Retinal pigment epithelial cell (primary cell): ENCODE measurements around the gene MFSD6L.

Source experiments
- DNase-seq: peaks from one replicate; pipeline ENCODE4 v3.0.0-alpha.2; 2010; ENCODE audit warnings: low read depth
- H3K4me3 ChIP-seq: 2 replicates; pipeline ENCODE4 v1.5.1; 2011; ENCODE audit warnings: mild to moderate bottlenecking, low read length, control low read depth, moderate library complexity
- CTCF ChIP-seq: conservative IDR thresholded peaks from 2 replicates; pipeline ENCODE4 v1.5.1; 2011; ENCODE audit warnings: low read depth, low read length, control low read depth, inconsistent platforms

MFSD6L gene, protein sequence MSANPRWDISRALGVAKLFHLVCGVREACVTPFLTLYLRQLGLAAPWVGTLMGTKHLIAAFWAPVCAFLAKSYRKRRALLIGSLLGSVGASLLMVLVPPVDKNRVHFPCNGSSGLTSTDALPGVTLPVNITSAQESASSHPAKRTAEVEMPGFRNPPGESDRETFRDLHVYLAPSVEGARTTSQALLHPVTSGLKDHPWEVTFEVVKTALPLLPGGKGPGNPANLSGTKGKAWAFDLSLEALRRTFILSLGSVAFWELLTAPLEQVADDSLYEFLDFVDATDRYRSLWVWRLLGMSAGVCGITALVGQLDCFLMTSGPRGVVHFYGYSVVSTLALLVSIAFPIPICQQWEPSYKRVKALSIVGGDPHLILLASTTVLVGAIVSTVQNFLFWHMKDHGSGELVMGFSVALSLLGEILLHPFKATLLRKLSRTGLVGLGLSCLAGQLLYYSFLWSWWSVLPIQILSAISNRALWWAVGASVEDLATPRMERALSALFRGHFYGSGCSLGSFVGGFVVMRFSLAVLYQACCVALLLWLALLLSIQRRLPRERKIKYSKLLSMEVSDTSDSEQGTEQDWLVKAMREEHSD

GRCh38 chr17:8798846-8799569, at the start of gene MFSD6L:
Gene MFSD6L, minus strand, starts transcription at chr17:8799365. Its CDS starts 245 bp downstream, at chr17:8799120.
- no peak for DNase-seq
- TF ChIP-seq CTCF, result no peak
- no peak within 1 kb of the TSS for H3K4me3 ChIP-seq

DNA sequence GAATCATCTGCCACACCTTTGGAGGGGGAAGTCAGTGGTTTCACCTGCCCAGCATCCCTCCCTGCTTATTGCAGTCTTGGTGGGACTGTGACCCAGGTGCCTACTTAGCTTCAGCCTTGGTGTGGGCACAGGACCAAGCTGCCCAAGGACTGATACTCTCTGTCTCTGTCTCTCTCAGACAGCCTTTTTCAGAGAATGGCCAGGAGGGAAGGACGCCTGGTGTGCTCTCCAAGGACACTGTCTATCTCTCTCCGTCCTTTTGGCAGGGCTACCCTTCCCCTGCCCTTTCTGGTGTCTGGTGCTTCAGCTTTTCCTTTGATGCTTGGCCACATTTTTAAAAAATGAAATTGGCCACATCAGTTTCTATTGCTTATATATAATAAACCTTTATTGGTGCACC, 48.7 kb upstream of the MFSD6L start:
- DNase-seq, result no peak
- H3K4me3 ChIP-seq, result no peak overlapping the region
- no peak for TF ChIP-seq CTCF

- no peak for TF ChIP-seq CTCF
- H3K4me3 ChIP-seq, result no peak overlapping the region
- no peak for DNase-seq
These were observed 47.6 kb upstream of the MFSD6L start for GRCh38 chr17:8846768-8847211.

GRCh38 chr17:8844229-8845218, 45.4 kb upstream of the MFSD6L start:
- no peak for DNase-seq
- no peak for TF ChIP-seq CTCF
- no peak overlapping the region for H3K4me3 ChIP-seq

DNA sequence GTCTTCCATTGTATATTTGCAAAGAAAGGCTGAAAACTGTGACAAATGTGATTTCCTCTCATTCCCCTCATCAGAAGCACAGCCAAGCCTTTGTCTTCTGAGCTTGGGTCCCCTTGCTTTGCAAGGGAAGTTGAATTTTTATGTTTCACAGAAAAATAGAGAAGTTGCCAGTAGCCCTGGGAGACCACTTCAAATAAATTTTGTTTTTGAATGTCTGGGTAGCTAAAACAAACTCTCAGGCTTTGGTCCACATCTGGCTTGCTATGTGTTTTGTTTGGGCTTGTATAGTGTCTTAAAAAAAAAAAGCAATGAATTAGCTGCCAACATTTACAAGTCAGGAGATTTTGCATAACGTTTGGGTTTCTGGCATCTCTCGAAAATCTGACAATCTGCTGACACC, 44.2 kb upstream of the MFSD6L start:
- no peak for DNase-seq
- no peak for TF ChIP-seq CTCF
- H3K4me3 ChIP-seq, result no peak overlapping the region

- no peak for DNase-seq
- no peak for TF ChIP-seq CTCF
- H3K4me3 ChIP-seq, result no peak overlapping the region
These were observed 42.7 kb upstream of the MFSD6L start for GRCh38 chr17:8841844-8842243.
